Keratinocyte (primary cell): ENCODE results near the gene JAKMIP1.

Source experiments
- EZH2 ChIP-seq: IDR thresholded peaks from one replicate; pipeline ENCODE4 v1.6.1; 2012; ENCODE audit warnings: inconsistent platforms, mild to moderate bottlenecking, low read length, moderate library complexity
- TF ChIP-seq, protein P1 (sequence below), 3 experiments: IDR thresholded peaks in 1 of 3; conservative IDR thresholded peaks in 1 of 3; optimal IDR thresholded peaks in 1 of 3; 2 replicates in 2 of 3; 3 replicates in 1 of 3; pipeline versions ENCODE3 to v1.5.1; 2011; ENCODE audit warnings: low read length in 3 of 3, mild to moderate bottlenecking in 3 of 3, moderate library complexity in 2 of 3, control low read depth in 1 of 3, inconsistent platforms in 1 of 3; ENCODE audit not compliant: insufficient read depth in 2 of 3; ENCODE audit errors: extremely low read depth in 1 of 3

DNA sequence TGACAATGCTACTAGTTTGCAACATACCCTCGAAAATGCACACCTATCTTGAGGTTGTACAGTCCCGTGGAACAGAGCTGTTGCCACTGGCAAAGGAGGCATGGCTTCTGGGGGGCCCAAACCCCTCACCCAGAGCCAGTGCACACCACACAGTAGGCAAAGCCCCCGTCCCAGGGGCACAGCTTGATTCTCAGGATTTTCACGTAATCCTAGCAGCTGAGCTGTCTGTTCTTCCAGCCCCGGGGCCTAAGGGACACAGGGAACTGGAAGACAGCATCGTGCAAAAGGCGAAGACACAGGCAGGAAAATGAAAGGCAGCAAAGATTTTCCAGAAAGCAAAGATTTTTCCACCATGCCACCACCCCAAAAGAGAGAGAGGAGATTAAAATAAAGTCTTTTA is 77.2 kb downstream of the JAKMIP1 start:
- TF ChIP-seq, protein P1, sequence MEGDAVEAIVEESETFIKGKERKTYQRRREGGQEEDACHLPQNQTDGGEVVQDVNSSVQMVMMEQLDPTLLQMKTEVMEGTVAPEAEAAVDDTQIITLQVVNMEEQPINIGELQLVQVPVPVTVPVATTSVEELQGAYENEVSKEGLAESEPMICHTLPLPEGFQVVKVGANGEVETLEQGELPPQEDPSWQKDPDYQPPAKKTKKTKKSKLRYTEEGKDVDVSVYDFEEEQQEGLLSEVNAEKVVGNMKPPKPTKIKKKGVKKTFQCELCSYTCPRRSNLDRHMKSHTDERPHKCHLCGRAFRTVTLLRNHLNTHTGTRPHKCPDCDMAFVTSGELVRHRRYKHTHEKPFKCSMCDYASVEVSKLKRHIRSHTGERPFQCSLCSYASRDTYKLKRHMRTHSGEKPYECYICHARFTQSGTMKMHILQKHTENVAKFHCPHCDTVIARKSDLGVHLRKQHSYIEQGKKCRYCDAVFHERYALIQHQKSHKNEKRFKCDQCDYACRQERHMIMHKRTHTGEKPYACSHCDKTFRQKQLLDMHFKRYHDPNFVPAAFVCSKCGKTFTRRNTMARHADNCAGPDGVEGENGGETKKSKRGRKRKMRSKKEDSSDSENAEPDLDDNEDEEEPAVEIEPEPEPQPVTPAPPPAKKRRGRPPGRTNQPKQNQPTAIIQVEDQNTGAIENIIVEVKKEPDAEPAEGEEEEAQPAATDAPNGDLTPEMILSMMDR (optimal IDR thresholded peaks at IDR 0.05 in 1 of 3, IDR thresholded peaks at IDR 0.05 in 1 of 3, conservative IDR thresholded peaks at IDR 0.05 in 1 of 3; ENCODE audit: extremely low read depth in 1 of 3, insufficient read depth in 2 of 3, low read length in 3 of 3), result no peak
- no peak for TF ChIP-seq EZH2
